ENCODE measurements around the gene PDE4B. TPM values are rescaled to one million over a fixed set of nuclear protein-coding genes. Genes with fewer than 3 reads are reported as not detected.

The PDE4B gene
- total and polyA plus RNA-seq, 2 of the 13 experiments (the other 11 are each of a cell fraction or from before 2014, with no cell fraction given) = not detected

DNA sequence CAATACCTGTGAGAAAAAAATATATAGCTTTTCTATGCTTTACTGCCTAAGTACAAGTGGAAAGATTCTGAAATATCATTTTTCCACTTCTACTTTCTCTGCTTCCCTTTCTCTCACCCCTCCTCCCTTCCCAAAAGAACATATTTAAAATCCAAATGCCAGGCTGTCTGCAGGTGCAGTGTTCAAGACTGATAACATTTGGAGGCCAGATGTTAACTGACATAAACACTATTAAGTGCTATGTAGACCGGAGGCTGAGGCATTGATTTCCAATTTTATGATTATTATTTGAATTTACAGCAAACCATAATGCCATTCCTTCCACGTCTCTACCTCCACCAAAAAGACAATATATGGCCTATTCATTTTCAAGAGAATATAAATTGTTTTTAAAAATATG is 444.3 kb downstream of the PDE4B start:
- Histone ChIP-seq H3K4me1 (ENCODE audit: insufficient read depth, low read length) (no peaks in the 10 kb centered on the region), H2AFZ (ENCODE audit: low read length) (no peak overlapping the region), H4K20me1 (ENCODE audit: insufficient read depth, low read length) (no peaks in the 10 kb centered on the region), H3K9ac (ENCODE audit: insufficient read depth, low read depth, low read length) (no peak overlapping the region), H3K9me3 (ENCODE audit: low read length) (no peaks in the 10 kb centered on the region), H3K4me2 (ENCODE audit: low read depth, low read length) (no peak overlapping the region), H3K27me3 (ENCODE audit: control insufficient read depth in 1 of 2, insufficient read depth in 2 of 2, low read length in 2 of 2) (no peaks in the 10 kb centered on the region), H3K27ac (ENCODE audit: extremely low read length, insufficient read depth, low read length) (no peak overlapping the region), H3K79me2 (ENCODE audit: insufficient read depth, low read length) (no peaks in the 10 kb centered on the region), H3K4me3 (replicated peaks in 1 of 3; ENCODE audit: insufficient read depth in 1 of 3, low read depth in 2 of 3, low read length in 3 of 3) (no peak overlapping the region), H3K36me3 (replicated peaks in 1 of 2; ENCODE audit: control insufficient read depth in 1 of 2, insufficient read depth in 2 of 2, low read length in 2 of 2) (no peaks in the 10 kb centered on the region)
- in situ Hi-C loops (cut with HindIII; ENCODE audit: extremely low pct_ligation_motif_present, low pct_unique_long_range_greater_than_20kb) (no loop called here), intact Hi-C loops (cut with micrococcal nuclease; ENCODE audit: unreplicated experiment) (no loop called here)
- POLR2A ChIA-PET = no interaction called here
- no peak for FAIRE-seq
- WGBS (ENCODE audit: low lambda C conversion rate) = 2% methylated on average over 2 of the region's 2 CpGs
- no TSS peak for BruUV-seq (replicated peaks)
- CTCF ChIA-PET (ENCODE audit: low intra/inter-chr PET ratio, low total read pairs) = no interaction called here
- TF ChIP-seq, protein P1, sequence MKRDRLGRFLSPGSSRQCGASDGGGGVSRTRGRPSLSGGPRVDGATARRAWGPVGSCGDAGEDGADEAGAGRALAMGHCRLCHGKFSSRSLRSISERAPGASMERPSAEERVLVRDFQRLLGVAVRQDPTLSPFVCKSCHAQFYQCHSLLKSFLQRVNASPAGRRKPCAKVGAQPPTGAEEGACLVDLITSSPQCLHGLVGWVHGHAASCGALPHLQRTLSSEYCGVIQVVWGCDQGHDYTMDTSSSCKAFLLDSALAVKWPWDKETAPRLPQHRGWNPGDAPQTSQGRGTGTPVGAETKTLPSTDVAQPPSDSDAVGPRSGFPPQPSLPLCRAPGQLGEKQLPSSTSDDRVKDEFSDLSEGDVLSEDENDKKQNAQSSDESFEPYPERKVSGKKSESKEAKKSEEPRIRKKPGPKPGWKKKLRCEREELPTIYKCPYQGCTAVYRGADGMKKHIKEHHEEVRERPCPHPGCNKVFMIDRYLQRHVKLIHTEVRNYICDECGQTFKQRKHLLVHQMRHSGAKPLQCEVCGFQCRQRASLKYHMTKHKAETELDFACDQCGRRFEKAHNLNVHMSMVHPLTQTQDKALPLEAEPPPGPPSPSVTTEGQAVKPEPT (CRISPR knock-in tag; IDR thresholded peaks at IDR 0.05; ENCODE audit: low read depth) = no peak
- no peak for TF ChIP-seq E2F5 (CRISPR knock-in tag; conservative IDR thresholded peaks at IDR 0.05)
- no peak for DNase-seq (ENCODE audit: low spot score)
- ATAC-seq = no peak

- POLR2A ChIA-PET = no interaction called here
- no TSS peak for BruUV-seq (replicated peaks)
- Histone ChIP-seq H3K4me1 (ENCODE audit: insufficient read depth, low read length) (no peaks in the 10 kb centered on the region), H2AFZ (ENCODE audit: low read length) (no peak overlapping the region), H3K27me3 (ENCODE audit: control insufficient read depth in 1 of 2, insufficient read depth in 2 of 2, low read length in 2 of 2) (no peaks in the 10 kb centered on the region), H3K36me3 (replicated peaks in 1 of 2; ENCODE audit: control insufficient read depth in 1 of 2, insufficient read depth in 2 of 2, low read length in 2 of 2) (no peaks in the 10 kb centered on the region), H3K79me2 (ENCODE audit: insufficient read depth, low read length) (no peaks in the 10 kb centered on the region), H3K27ac (ENCODE audit: extremely low read length, insufficient read depth, low read length) (no peak overlapping the region), H3K4me3 (replicated peaks in 1 of 3; ENCODE audit: insufficient read depth in 1 of 3, low read depth in 2 of 3, low read length in 3 of 3) (no peak overlapping the region), H3K9ac (ENCODE audit: insufficient read depth, low read depth, low read length) (no peak overlapping the region), H3K9me3 (ENCODE audit: low read length) (no peaks in the 10 kb centered on the region), H3K4me2 (ENCODE audit: low read depth, low read length) (no peak overlapping the region), H4K20me1 (ENCODE audit: insufficient read depth, low read length) (no peaks in the 10 kb centered on the region)
- 4% methylated on average over 5 of the region's 5 CpGs for WGBS (ENCODE audit: low lambda C conversion rate)
- in situ Hi-C loops (cut with HindIII; ENCODE audit: extremely low pct_ligation_motif_present, low pct_unique_long_range_greater_than_20kb) = no loop called here
- DNase-seq (ENCODE audit: low spot score) = no peak
- no peak for FAIRE-seq
- CTCF ChIA-PET (ENCODE audit: low intra/inter-chr PET ratio, low total read pairs) = no interaction called here
- ATAC-seq = no peak
- intact Hi-C loops (cut with micrococcal nuclease; ENCODE audit: unreplicated experiment) = no loop called here
- no peak for TF ChIP-seq PBX2 (CRISPR knock-in tag; IDR thresholded peaks at IDR 0.05)
- TF ChIP-seq ZNF576 (CRISPR knock-in tag; IDR thresholded peaks at IDR 0.05) = no peak
- TF ChIP-seq ESRRA (CRISPR knock-in tag; IDR thresholded peaks at IDR 0.05; ENCODE audit: low read depth) = no peak
- no peak for TF ChIP-seq TRIM24 (CRISPR knock-in tag; IDR thresholded peaks at IDR 0.05)
- no peak for TF ChIP-seq NFYC (CRISPR knock-in tag; IDR thresholded peaks at IDR 0.05)
- no peak for TF ChIP-seq TEAD2 (CRISPR knock-in tag; IDR thresholded peaks at IDR 0.05)
- no peak for TF ChIP-seq ZNF460 (CRISPR knock-in tag; IDR thresholded peaks at IDR 0.05; ENCODE audit: borderline replicate concordance)
- TF ChIP-seq ZSCAN5A (CRISPR knock-in tag; IDR thresholded peaks at IDR 0.05; ENCODE audit: borderline replicate concordance) = no peak
Measured at GRCh38 chr1:66237722-66238479, 445.2 kb downstream of the PDE4B start.

Data from HepG2 (cell line).